ENCODE measurements around the gene SLC15A3.

The SLC15A3 gene

DNA sequence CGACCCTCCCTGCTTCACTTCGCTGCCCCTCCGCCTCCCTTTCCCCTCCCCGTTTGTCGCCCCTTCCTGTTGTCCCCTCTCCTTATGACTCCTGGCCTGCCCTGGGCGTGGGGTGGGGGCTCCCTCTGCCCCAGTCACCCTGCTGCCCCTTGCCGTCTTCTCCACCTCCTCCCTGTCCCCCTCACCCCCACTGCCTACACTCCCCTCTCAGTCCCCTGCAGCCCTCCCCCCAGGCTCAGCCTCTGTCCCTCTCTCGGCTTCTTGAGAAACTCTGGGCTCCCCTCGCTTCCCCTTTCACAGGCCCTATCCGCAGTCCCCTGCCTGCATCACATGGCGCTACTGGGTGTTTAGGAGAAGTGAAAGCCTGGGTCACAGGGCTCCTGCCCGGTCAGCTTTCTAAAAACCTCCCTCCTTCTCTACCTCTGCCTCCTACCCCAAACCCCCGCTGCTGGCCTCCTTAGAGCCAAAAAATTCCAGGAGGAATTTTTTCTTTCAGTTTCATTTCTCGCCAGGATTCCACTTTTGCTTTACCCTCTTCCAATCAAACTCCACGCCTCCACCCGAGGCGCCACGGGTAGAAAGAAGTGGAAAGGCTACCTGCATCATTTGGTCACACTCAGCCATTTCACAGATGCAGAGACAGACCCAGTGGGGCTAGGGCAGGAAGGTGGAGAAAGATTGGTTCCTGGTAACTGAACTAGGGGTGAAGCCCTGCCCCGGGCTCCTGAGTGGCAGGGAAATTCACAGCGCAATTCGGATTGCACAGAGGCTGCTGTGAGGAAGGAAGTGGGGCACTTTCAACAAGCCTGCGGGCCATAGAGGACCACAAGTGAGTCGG is at the start of gene SLC15A3:
Gene SLC15A3, minus strand, starts transcription at position 273 of the 838 bp plus-strand sequence. CDS start 625 bp downstream, outside the sequence.
- in situ Hi-C loops (cut with MboI; ENCODE audit: low sequenced_read_pairs), result no loop called here

DNA sequence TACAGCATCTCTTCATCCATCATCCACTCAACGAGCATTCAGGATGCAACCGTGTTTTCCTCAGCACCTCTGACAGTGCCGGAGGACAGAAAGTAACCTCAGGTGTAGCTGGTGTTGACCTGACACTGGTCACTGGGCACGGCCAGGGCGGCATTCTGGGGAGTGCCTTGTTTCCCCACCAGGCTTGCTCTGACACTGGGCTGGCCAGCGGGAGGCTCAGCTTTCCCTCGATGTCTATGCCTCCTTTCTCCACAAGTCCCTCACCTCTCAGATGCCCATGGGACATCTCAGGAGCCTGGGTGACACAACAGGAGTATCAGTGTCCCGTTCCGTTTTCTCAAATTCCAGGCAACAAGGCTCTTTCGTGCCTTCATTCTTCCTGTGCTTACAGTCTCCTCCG is 48.5 kb upstream of the SLC15A3 start:
- in situ Hi-C loops (cut with MboI; ENCODE audit: low sequenced_read_pairs), result no loop called here

DNA sequence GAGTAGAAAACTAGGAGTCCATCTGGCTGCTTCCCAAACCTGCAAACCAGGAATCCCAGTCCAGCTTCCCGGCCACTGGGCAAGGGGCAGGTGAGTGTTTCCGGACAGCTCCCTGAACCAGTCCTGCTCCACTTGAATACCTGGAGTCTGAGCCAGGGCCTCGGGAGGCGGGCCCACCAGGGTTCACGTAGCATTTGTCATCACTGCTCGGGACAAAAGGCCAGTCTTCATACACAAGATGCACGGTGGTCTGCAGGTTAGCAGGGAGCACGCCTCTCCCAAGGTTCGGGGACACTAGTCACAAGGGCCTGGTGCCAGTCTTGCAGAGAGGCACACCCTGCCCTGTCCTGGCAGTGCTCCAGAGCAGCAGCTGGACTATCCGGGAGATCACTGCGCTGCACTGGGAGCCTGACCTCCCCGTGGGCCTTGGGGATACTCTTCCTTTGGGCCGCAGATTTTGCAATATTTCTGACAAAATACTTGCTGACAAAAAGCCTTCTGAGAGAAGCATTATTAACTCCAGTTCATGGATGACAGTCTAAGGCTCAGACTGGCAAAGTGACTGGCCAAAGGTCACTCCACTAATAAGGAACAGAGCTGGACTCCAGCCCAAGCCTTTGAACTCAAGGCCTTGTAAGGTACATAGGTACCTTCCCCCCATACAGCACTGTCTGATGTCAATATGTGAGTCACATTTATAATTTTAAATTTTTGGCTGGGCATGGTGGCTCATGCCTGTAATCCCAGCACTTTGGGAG is 44.6 kb upstream of the SLC15A3 start:
- in situ Hi-C loops (cut with MboI; ENCODE audit: low sequenced_read_pairs), result no loop called here

DNA sequence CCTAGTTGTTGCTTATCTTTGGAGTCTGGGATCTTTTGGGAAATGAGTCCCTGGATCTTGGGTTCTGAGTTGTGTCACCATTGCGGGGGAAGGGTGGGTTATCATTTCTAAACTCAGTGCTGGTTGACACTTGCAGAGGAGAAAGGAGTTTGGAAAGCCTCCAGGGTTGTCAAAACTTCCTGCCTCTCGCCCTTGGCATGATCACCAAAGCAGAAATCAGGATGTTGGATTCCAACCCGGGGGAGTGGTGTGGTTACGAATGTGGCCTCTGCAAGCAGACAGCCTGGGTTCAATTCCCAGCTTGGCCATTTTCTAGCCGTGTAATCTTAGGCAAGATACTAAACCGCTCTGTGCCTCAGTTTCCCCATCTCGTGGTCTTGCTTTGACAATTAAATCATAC is 43.8 kb upstream of the SLC15A3 start:
- in situ Hi-C loops (cut with MboI; ENCODE audit: low sequenced_read_pairs), result no loop called here

DNA sequence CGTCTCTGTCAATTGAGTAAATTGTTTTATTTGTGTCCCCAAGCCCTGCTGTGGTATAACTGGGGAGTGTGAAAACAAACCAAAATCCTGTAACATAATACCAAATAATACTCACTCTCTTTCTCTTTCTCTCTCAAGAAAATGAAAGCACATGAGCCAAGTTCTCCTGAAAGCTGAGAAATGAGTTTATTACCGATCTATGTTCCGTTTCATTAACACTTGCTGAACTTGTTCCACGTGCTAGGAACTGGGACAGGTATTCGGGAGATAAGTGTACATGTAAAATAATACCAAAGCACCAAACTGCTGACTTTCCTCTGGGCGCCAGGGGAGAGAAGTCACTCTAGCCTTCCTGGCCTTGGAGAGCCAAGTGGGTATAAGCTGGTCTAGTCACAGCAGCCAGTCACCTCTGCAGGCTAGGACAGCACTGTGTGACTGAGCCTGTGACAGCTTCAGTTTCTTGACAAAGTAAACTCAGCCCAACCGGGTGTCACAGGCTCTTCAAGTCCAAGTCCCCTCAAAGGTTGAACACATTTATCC is 42.6 kb upstream of the SLC15A3 start:
- in situ Hi-C loops (cut with MboI; ENCODE audit: low sequenced_read_pairs), result no loop called here

DNA sequence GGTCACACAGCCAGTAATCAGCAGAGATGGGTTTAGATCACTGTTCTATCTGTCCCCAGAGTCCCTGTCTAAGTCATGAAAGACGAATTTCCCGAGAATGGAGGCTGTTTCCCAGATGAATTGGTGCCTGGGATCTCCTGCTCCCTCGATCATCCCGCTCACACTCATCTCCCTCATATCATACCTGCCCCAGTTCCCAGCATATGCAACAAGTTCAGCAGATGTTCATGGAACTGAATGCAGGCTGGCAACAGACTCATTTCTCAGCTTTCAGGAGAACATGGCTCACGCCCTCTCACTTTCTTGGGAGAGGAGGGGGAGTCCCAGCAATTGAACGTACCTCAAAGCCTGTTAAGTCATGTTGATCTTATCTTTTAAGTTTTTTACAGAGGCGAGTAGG is 41.6 kb upstream of the SLC15A3 start:
- in situ Hi-C loops (cut with MboI; ENCODE audit: low sequenced_read_pairs), result no loop called here

DNA sequence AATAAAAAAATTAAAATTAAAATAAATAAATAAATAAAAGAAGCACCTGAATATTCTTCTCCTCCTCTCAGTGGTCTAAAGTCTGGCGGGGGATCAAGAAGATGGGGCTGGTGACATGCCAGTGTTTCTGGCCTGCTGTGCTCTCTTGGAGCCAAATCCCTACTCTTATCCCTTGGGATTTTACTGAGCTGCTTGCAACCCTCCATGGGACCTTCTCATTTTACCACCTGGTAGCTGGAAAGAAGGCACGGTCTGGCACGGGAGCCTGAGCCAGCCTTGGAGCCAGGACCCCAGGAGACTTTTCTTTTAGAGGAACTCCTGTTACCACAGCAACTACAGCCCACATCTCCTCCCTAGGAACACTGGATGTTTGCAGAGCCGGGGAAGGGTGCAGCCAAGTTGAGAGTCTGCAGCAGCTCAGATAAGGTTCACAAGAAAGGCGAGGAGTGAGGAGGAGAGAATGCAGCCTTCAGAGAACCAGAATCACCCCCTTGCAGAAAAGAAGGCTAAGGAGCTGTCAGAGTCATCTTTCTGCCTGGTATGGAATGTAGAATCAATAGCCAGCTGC is 41.0 kb upstream of the SLC15A3 start:
- in situ Hi-C loops (cut with MboI; ENCODE audit: low sequenced_read_pairs), result no loop called here

DNA sequence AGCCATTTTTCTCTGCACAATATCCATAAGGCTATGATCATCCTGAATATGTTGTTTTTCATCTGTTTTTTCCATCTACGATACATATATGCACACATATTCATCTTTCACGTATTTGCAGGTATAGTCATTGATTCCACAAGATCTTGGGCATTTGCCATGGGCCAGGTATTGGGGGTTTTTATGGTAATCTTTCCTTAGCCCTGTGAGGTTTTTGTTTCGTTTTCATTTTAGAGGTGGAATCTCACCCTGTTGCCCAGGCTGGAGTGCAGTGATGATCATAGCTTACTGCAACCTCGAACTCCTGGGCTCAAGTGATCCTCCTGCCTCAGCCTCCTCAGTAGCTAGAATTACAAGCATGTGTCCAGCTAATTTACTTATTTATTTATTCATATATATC is 39.5 kb upstream of the SLC15A3 start:
- in situ Hi-C loops (cut with MboI; ENCODE audit: low sequenced_read_pairs), result no loop called here

DNA sequence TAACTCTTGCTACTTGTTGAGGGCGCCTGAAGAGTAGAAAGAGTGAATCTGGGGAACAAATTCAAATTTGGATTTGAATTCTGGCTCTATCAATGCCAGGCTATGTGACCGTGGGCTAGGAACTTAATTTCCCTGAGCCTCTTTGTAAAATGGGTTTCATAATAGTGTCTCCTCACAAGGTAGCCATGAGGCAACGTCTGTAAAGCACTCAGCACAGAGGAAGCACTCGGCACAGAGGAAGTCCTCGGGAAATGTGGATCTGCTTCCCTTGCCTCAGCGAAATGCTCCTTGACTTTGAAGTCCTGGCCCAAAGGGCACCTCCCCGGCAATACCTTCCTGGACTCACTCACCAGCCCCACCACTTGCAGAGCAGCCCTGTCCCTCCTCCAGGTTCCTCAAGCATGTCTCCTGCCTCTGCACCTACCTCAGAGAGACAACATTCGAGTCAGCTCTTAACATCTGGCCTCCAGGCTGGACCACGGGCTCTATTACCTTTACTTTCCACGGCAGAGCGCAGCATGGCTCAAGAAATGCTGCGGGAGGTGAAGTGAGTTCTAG is 37.2 kb upstream of the SLC15A3 start:
- in situ Hi-C loops (cut with MboI; ENCODE audit: low sequenced_read_pairs), result no loop called here

DNA sequence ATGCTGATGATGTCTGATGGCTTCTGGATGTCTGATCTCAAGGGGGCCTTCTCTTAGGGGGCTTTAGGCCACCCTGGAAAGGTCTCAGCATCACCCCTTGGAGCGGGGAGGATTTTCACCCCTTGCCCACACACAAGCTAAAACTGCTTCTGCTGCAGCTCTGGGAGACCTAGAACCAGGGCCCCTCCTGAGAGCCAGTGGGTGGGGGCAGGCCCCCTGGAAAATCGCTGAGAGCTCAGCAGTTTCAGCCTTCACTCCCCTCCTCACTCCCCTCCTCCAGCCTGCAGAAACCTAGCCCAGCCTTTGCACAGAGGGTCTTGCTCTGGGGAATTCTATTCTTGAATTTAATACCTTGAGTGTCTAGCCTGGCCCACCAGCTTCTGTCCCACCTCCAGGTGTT is 36.7 kb upstream of the SLC15A3 start:
- in situ Hi-C loops (cut with MboI; ENCODE audit: low sequenced_read_pairs), result no loop called here

DNA sequence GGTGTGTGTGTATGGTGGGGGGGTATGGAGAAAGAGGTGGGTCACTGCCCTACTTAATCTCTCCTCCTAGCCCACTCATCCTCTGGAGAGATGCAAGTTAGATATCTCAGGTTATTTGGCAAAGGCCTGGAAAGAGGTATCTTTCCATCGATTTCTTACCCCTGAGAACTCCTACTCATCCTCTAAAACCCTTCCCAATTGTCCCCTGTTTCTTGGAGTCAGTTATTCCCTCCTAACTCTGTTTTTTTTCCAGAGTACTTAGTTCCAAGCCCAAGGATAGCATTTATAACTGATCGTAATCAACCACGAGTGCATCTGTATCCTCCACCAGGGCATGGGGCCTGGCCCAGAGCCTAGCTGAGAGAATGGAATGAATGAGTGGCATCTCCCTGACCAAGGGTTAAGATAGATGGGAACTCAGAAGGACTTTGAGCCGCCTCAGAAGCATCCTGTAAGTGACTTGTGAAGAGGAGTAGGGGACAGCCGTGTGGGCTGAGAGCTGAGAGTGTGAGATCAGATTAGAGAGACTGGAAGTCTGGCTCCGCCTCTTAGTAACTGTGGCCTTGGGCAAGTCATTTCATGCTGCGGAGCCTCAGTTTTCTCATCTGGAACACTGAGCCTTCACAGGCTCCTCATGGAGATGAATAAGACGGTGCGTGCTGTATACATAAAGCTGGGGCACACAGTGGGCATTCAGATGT is 35.8 kb upstream of the SLC15A3 start:
- in situ Hi-C loops (cut with MboI; ENCODE audit: low sequenced_read_pairs), result no loop called here

DNA sequence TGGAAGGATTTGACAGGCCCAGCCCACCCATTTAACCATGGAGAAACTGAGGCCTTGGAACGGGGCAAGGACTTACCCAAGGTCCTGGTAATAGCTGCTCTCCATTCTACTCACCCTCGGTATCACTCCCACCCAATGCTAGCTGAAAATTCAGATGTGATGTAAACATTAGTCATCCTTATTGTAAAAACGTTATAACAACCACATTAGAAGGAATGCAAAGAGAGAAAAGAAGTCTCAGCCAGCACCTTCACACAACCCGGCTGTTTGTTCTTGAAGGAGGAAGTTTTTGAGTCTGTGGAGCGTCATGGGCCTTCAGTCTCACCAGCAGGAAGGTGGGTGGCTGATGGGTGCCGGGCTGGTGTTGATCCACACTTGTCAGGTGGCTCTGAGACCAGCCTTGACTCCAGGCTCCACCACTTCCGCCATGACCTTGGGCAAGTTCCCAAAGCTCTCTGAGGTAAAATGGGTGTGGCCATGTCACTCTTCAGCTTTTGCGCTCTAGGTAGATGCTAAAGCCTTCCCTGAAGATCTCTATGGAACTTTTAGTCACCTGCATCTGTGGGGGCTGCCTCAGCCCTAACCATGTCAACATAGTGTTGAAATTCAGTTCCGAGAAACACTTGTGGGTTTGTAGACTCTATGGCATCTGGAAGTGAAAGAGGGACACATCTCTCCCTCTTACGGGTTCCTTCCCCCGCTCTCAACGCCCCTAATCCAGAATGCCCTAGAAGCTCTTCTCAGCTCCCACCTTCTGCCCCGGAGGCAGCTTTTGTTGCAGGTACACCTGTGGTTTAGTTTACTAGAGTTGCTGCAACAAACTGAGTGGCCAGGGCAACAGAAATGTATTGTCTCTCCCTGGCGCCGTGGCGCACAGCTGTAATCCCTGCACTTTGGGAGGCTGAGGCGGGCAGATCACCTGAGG is 34.3 kb upstream of the SLC15A3 start:
- in situ Hi-C loops (cut with MboI; ENCODE audit: low sequenced_read_pairs), result no loop called here

DNA sequence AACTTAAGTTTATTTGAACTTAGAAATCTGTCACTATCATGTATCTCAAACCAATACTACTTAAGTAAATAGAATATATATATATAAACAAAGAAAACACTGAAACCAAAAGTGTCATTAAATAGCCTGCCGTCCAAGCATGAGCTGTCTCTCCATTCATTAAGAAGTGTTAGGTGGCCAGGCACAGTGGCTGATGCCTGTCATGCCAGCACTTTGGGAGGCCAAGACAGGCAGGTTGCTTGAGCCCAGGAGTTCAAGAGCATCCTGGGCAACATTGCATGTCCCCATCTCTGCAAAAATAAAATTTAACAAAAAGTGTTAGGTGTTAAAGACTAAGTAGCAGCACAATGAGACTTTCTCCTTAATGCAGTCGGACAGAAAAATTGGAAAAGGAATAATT is 33.5 kb upstream of the SLC15A3 start:
- in situ Hi-C loops (cut with MboI; ENCODE audit: low sequenced_read_pairs), result no loop called here

DNA sequence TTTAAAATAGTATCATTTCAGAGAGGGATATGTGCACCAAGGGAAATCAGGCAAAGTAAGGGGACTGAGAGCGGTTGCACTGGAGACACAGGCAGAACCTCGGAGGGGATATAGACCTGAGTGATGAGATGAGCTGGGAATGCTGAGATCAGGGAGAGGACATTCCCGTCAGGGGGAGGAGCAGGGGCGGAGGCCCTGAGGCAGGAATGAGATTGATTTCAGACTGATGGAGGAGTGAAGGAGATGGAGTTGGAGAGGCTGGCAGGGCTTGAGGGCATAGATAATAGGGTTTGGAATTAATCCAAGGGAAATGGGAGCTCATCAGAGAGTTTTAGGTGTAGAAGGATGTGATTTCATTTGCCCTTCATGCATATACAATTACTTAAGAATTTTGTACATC is 32.7 kb upstream of the SLC15A3 start:
- in situ Hi-C loops (cut with MboI; ENCODE audit: low sequenced_read_pairs), result no loop called here

DNA sequence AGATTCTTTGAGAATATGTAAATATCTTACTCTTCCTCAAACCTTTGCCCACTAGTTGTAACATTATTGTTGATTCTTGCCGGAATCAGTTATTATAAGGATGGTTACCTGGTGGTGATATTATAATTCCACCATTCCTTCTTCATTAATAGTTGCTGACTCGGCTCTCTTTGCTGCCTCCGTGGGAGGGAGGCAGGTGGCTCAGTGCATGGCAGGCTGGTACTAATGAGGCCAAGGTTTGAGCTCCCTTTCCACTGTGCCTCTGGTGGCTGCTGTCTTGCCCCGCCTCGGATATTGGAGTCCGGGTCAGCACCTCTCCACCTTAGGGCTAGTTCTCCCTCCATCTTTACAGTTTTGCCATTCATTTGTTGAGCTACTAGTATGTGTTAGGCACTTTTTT is 32.2 kb upstream of the SLC15A3 start:
- in situ Hi-C loops (cut with MboI; ENCODE audit: low sequenced_read_pairs), result no loop called here

DNA sequence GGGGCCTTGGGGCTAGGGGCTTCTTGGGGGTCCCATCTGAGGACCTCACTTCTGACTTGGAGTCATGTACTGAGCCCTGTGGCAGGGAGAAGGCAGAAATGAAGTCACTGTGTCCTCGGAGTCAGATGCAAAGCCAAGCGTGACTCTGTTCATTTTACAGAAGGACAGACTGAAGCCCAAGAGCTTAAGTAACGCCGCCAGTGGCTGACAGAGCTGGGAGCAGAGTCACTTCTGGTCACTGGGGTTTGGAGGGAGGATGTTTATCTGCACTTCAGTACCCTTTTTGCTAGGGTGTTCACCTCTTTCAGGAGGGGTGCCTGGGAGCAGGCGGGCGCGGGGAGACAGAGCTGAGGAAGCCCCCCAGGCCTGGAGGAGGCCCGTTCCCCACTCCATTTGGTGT is 30.2 kb upstream of the SLC15A3 start:
- in situ Hi-C loops (cut with MboI; ENCODE audit: low sequenced_read_pairs), result no loop called here

DNA sequence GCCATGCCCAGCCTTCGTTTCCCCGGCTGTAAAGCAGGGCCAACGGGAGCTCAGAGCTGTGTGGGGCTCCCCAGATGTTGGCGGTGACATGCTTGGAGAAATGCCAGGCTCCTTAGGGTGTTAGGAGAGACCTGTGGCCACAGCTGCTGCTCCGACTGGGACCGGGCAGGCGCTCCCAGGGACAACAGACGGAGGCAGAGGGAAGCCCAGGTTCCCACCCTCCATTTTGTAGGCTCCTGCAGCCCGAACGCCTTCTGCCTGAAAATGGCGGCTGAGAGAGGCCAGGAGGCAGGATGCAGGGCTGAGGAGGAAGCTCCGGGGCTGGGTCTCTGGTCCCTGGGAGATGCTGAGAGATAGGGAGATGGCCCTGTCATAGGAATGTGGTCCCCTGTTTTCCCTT is 29.5 kb upstream of the SLC15A3 start:
- in situ Hi-C loops (cut with MboI; ENCODE audit: low sequenced_read_pairs), result no loop called here

DNA sequence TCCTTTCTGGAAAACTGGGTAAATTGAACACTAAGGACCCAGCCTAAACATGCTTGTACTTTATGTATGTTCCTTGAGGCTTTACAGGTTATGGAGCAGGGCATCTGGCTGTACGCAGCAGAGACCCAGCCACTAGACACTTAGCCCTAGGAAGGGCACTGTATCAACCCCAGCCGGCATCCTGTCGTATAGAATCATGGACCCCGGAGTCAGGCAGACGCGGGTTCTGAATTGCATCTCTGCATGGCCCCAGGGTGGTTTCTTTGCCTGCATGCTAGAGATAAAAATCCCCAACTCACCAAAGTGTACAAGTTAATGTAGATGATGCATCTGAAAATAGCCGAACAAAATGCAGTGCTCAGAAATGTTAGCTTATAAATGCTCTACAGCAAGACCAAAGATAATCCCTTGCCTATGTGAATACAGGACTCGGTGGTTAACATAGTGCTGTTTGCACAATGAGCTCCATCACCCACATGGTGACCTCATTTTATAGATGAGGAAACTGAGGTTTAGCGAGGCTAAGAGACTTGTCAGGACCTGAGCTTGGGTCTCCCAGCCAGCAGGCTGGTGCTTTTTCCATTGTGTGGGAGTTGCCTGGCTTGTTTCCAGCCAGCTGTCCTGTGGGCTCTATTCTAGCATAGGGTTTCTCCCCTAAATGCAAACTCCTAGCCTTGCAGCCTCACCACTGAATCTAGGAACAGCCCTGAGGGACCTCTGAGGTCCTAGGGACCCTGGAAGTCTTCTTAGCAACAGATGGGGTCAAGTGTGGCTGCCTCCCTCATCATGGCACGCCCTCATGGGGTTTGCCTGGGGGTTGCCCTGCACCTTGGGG is 26.8 kb upstream of the SLC15A3 start:
- in situ Hi-C loops (cut with MboI; ENCODE audit: low sequenced_read_pairs), result no loop called here

DNA sequence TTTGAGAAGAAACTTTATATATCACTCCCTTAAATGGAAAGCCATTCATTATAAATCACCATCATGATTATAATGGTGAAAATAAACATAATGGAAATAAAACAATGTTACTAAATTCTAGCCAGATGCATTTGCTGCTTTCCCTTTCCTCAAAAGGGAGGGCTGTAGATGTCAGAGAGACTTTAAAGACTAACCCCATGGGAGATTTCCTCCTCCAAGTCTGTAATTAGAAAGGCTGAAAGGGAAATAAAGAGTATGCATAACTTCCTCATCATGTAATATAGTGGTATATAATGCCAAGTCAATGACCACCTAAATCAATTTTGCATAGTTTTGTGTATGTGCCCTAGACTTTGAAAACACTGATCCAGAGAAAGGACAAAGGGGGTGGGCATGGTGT is 25.9 kb upstream of the SLC15A3 start:
- in situ Hi-C loops (cut with MboI; ENCODE audit: low sequenced_read_pairs), result no loop called here
